H9 (cell line): ENCODE measurements around the gene MKI67. TPM values are rescaled to one million over a fixed set of nuclear protein-coding genes. Genes with fewer than 3 reads are reported as not detected.

Experiments
- DNase-seq: peaks from one replicate; pipeline ENCODE4 v3.0.0-alpha.2; 2017
- H2AFZ ChIP-seq: one replicate; pipeline ENCODE4 v1.6.1; 2013; ENCODE audit warnings: mild to moderate bottlenecking, low read length, control low read depth, moderate library complexity
- H2AK5ac ChIP-seq: 2 replicates; pipeline ENCODE4 v1.6.1; 2013; ENCODE audit warnings: low read length, control low read depth, mixed read lengths; ENCODE audit not compliant: insufficient read length
- H2BK120ac ChIP-seq: one replicate; pipeline ENCODE4 v1.6.1; 2013; ENCODE audit warnings: low read depth, mild to moderate bottlenecking, low read length, control low read depth, inconsistent platforms; ENCODE audit not compliant: poor library complexity, severe bottlenecking
- H2BK12ac ChIP-seq: 2 replicates; pipeline ENCODE4 v1.6.1; 2013; ENCODE audit warnings: low read length, control low read depth, mixed read lengths, low read depth; ENCODE audit not compliant: insufficient read length
- H2BK15ac ChIP-seq: 2 replicates; pipeline ENCODE4 v1.6.1; 2013; ENCODE audit warnings: low read depth, low read length, control low read depth
- H2BK20ac ChIP-seq: one replicate; pipeline ENCODE4 v1.6.1; 2013; ENCODE audit warnings: low read depth, mild to moderate bottlenecking, low read length, control low read depth, inconsistent platforms; ENCODE audit not compliant: poor library complexity, severe bottlenecking
- H2BK5ac ChIP-seq: 2 replicates; pipeline ENCODE4 v1.6.1; 2013; ENCODE audit warnings: low read length, control low read depth, mixed read lengths; ENCODE audit not compliant: insufficient read length
- H3K14ac ChIP-seq: 2 replicates; pipeline ENCODE4 v1.6.1; 2013; ENCODE audit warnings: low read length, control low read depth; ENCODE audit not compliant: insufficient read depth
- H3K18ac ChIP-seq: 2 replicates; pipeline ENCODE4 v1.6.1; 2013; ENCODE audit warnings: low read depth, mild to moderate bottlenecking, mixed read lengths, low read length, control low read depth; ENCODE audit not compliant: insufficient read length
- H3K23ac ChIP-seq: 2 replicates; pipeline ENCODE4 v1.6.1; 2013; ENCODE audit warnings: low read length, control low read depth, mixed read lengths, low read depth; ENCODE audit not compliant: insufficient read length
- H3K23me2 ChIP-seq: 2 replicates; pipeline ENCODE4 v1.6.1; 2013; ENCODE audit warnings: low read depth, mild to moderate bottlenecking, mixed read lengths, low read length, control low read depth; ENCODE audit not compliant: insufficient read length, poor library complexity, severe bottlenecking
- H3K27ac ChIP-seq: 2 replicates; pipeline ENCODE4 v1.5.1; 2013; ENCODE audit warnings: low read length, control low read depth, mixed read lengths, low read depth; ENCODE audit not compliant: insufficient read length
- H3K27me3 ChIP-seq: 2 replicates; pipeline ENCODE4 v1.6.1; 2013; ENCODE audit warnings: low read length, control low read depth, inconsistent platforms; ENCODE audit not compliant: insufficient read depth
- H3K4ac ChIP-seq: 2 replicates; pipeline ENCODE4 v1.6.1; 2013; ENCODE audit warnings: low read depth, mild to moderate bottlenecking, control low read depth, inconsistent platforms, low read length, moderate library complexity
- H3K4me1 ChIP-seq: 2 replicates; pipeline ENCODE4 v1.6.1; 2013; ENCODE audit warnings: low read length, control low read depth, inconsistent platforms; ENCODE audit not compliant: insufficient read depth
- H3K4me2 ChIP-seq: 2 replicates; pipeline ENCODE4 v1.6.1; 2013; ENCODE audit warnings: low read length, control low read depth, mixed read lengths; ENCODE audit not compliant: insufficient read length, insufficient read depth
- H3K56ac ChIP-seq: 2 replicates; pipeline ENCODE4 v1.6.1; 2013; ENCODE audit warnings: low read depth, mild to moderate bottlenecking, mixed read lengths, low read length, control low read depth; ENCODE audit not compliant: insufficient read length
- H3K79me1 ChIP-seq: 2 replicates; pipeline ENCODE4 v1.6.1; 2013; ENCODE audit warnings: low read depth, mild to moderate bottlenecking, moderate library complexity, low read length, control low read depth, inconsistent platforms; ENCODE audit not compliant: insufficient read depth, poor library complexity, severe bottlenecking
- H3K79me2 ChIP-seq: 2 replicates; pipeline ENCODE4 v1.6.1; 2013; ENCODE audit warnings: low read length, control low read depth, inconsistent platforms; ENCODE audit not compliant: insufficient read depth
- H3K9ac ChIP-seq: 2 replicates; pipeline ENCODE4 v1.6.1; 2013; ENCODE audit warnings: low read length, control low read depth, mixed read lengths; ENCODE audit not compliant: insufficient read length; ENCODE audit errors: extremely low read depth
- H3K9me3 ChIP-seq: one replicate; pipeline ENCODE4 v1.6.1; 2013; ENCODE audit warnings: low read depth, low read length, inconsistent platforms; ENCODE audit not compliant: control insufficient read depth
- H3T11ph ChIP-seq: one replicate; pipeline ENCODE4 v1.6.1; 2013; ENCODE audit warnings: mild to moderate bottlenecking, low read length, control low read depth, inconsistent platforms
- H4K20me1 ChIP-seq: one replicate; pipeline ENCODE4 v1.6.1; 2013; ENCODE audit not compliant: control insufficient read depth, insufficient read length, insufficient read depth
- H4K5ac ChIP-seq: 2 replicates; pipeline ENCODE4 v1.6.1; 2013; ENCODE audit warnings: low read depth, mild to moderate bottlenecking, mixed read lengths, low read length, control low read depth; ENCODE audit not compliant: insufficient read length
- H4K8ac ChIP-seq: replicated peaks from 2 replicates; pipeline ENCODE4 v1.6.1; 2013; ENCODE audit warnings: low read length, control low read depth, mixed read lengths, low read depth; ENCODE audit not compliant: insufficient read length
- H4K91ac ChIP-seq: 2 replicates; pipeline ENCODE4 v1.6.1; 2013; ENCODE audit warnings: low read depth, mild to moderate bottlenecking, moderate library complexity, mixed read lengths, low read length, control low read depth; ENCODE audit not compliant: insufficient read length
- H3K27ac Mint-ChIP-seq, 3 experiments: 2 replicates in 2 of 3; 3 replicates in 1 of 3; pipeline ENCODE4 v1.8.0; 2020 to 2021; ENCODE audit warnings: mixed read lengths in 3 of 3, mild to moderate bottlenecking in 1 of 3, moderate library complexity in 1 of 3
- H3K27me3 Mint-ChIP-seq: 2 replicates; pipeline ENCODE4 v1.8.0; 2021; ENCODE audit warnings: low read depth, mild to moderate bottlenecking, moderate library complexity, mixed read lengths
- H3K36me3 Mint-ChIP-seq, 3 experiments: 2 replicates in 2 of 3; 3 replicates in 1 of 3; pipeline ENCODE4 v1.8.0; 2020 to 2021; ENCODE audit warnings: low read depth in 3 of 3, mixed read lengths in 3 of 3; ENCODE audit not compliant: insufficient read depth in 1 of 3
- H3K4me1 Mint-ChIP-seq, 2 experiments: 2 replicates each; pipeline ENCODE4 v1.8.0; 2020; ENCODE audit warnings: mixed read lengths in 2 of 2
- H3K4me3 Mint-ChIP-seq, 2 experiments: 2 replicates in 1 of 2; 3 replicates in 1 of 2; pipeline ENCODE4 v1.8.0; 2020 to 2021; ENCODE audit warnings: mild to moderate bottlenecking in 2 of 2, mixed read lengths in 2 of 2, moderate library complexity in 1 of 2
- H3K9me3 Mint-ChIP-seq, 2 experiments: 2 replicates in 1 of 2; 3 replicates in 1 of 2; pipeline ENCODE4 v1.8.0; 2020; ENCODE audit warnings: mild to moderate bottlenecking in 2 of 2, mixed read lengths in 2 of 2, moderate library complexity in 1 of 2
- CTCF ChIP-seq: fragments of 200-600 bp; sonication (generic); conservative IDR thresholded peaks from 3 replicates; pipeline ENCODE4 v1.8.0; 2021; ENCODE audit warnings: antibody characterized with exemption, mild to moderate bottlenecking
- WGBS: extraction: QIAGEN DNeasy Blood & Tissue Kit; methylation state at CpG from one replicate; pipeline ENCODE4 v1.1.7; 2013; ENCODE audit warnings: missing lambda C conversion rate, low lambda C conversion rate, mixed read lengths; ENCODE audit not compliant: insufficient read length; ENCODE audit errors: extremely low coverage; 5-methylcytosine and 5-hydroxymethylcytosine counted together
- total RNA-seq: library from RNA; stranded (reverse); gene quantifications from 2 replicates; pipeline ENCODE4 v1.2.1, GENCODE V29; 2021

Gene MKI67
- total RNA-seq, 1 experiment from 2014 or later = 108 TPM

GRCh38 chr10:128098631-128099030 is 27.6 kb downstream of the MKI67 start:
- Histone ChIP-seq H2BK20ac (no peak overlapping the region), H3T11ph (no peak overlapping the region), H2AK5ac (no peak overlapping the region), H3K56ac (no peak overlapping the region), H3K79me1 (no peaks in the 10 kb centered on the region), H2BK120ac (no peak overlapping the region), H3K23ac (no peak overlapping the region), H3K23me2 (no peaks in the 10 kb centered on the region), H3K27me3 (no peaks in the 10 kb centered on the region), H4K5ac (no peak overlapping the region), H3K14ac (no peak overlapping the region), H4K91ac (no peak overlapping the region), H3K4me2 (no peak overlapping the region), H4K8ac (no peak overlapping the region), H2AFZ (no peak overlapping the region), H3K9me3 (no peaks in the 10 kb centered on the region), H3K4ac (no peak overlapping the region), H2BK12ac (no peak overlapping the region), H3K79me2 (no peaks in the 10 kb centered on the region), H3K18ac (no peak overlapping the region), H3K27ac (no peak overlapping the region), H2BK15ac (no peak overlapping the region), H4K20me1 (no peaks in the 10 kb centered on the region), H3K9ac (no peak overlapping the region), H2BK5ac (no peak overlapping the region), H3K4me1 (no peaks in the 10 kb centered on the region)
- H3K4me1 Mint-ChIP-seq = peaks cover 5 to 9% of the 10 kb centered on the region in 2 experiments; a peak in 3 of 4 replicates
- H3K9me3 Mint-ChIP-seq = no peaks in the 10 kb centered on the region
- H3K4me3 Mint-ChIP-seq = no peak overlapping the region
- no peak overlapping the region for H3K27ac Mint-ChIP-seq
- H3K27me3 Mint-ChIP-seq = no peaks in the 10 kb centered on the region
- DNase-seq = no peak
- TF ChIP-seq CTCF = no peak
- peaks cover 36 to 50% (median 46%) of the 10 kb centered on the region in 3 experiments for H3K36me3 Mint-ChIP-seq
- no CpG with 5 or more reads among the region's 10 CpGs for WGBS
